ENCODE data around the gene FLT1. TPM values are rescaled to one million over a fixed set of nuclear protein-coding genes. Genes with fewer than 3 reads are reported as not detected.

The FLT1 gene
- total and polyA plus RNA-seq, 2 donors (not counting 1 experiment from before 2014, with no cell fraction given): 1.3 to 2.5 TPM

DNA sequence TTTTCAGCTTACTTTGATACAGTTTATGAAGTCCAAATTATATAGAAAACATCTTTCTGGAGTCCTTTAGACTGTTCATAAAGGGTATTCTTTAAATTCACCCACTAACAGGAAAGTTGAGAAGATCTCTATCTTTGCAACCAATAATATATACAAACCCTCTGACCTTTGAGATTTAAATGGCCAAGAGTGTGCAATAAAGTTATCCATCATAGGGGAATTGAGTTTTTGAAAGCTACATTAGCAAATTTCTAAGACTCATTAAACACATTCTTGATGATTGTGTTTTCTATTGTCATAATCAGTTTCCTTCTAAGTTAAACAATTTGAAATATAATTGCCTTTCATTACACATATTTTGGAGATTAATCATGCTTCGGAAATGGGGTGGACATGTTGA, 15.9 kb downstream of the FLT1 start:
- Histone ChIP-seq H2AFZ (ENCODE audit: low read length) (no peak overlapping the region), H3K9ac (ENCODE audit: insufficient read depth, low read length) (no peak overlapping the region), H3K4me2 (ENCODE audit: extremely low read depth, insufficient read depth, low read length) (no peak overlapping the region), H3K4me1 (ENCODE audit: control insufficient read depth, extremely low read depth, insufficient read depth, low read length) (peaks cover 14% of the 10 kb centered on the region), H3K9me3 (ENCODE audit: control insufficient read depth, insufficient read depth, low read depth, low read length) (no peaks in the 10 kb centered on the region), H3K27ac (ENCODE audit: insufficient read depth, low read length) (no peak overlapping the region), H4K20me1 (ENCODE audit: control insufficient read depth, extremely low read depth, insufficient read depth, low read length) (no peaks in the 10 kb centered on the region), H3K4me3 (replicated peaks in 1 of 4; ENCODE audit: control extremely low read depth in 1 of 4, insufficient read depth in 1 of 4, low read depth in 3 of 4, low read length in 4 of 4) (no peak overlapping the region), H3K79me2 (ENCODE audit: control insufficient read depth, insufficient read depth, low read length) (no peaks in the 10 kb centered on the region), H3K36me3 (ENCODE audit: control insufficient read depth, insufficient read depth, low read length) (no peaks in the 10 kb centered on the region), H3K27me3 (ENCODE audit: control insufficient read depth, insufficient read depth, low read length) (no peaks in the 10 kb centered on the region)
- no peak for TF ChIP-seq EZH2 (IDR thresholded peaks at IDR 0.05; ENCODE audit: low read length, missing control alignments)
- TF ChIP-seq, protein P1, sequence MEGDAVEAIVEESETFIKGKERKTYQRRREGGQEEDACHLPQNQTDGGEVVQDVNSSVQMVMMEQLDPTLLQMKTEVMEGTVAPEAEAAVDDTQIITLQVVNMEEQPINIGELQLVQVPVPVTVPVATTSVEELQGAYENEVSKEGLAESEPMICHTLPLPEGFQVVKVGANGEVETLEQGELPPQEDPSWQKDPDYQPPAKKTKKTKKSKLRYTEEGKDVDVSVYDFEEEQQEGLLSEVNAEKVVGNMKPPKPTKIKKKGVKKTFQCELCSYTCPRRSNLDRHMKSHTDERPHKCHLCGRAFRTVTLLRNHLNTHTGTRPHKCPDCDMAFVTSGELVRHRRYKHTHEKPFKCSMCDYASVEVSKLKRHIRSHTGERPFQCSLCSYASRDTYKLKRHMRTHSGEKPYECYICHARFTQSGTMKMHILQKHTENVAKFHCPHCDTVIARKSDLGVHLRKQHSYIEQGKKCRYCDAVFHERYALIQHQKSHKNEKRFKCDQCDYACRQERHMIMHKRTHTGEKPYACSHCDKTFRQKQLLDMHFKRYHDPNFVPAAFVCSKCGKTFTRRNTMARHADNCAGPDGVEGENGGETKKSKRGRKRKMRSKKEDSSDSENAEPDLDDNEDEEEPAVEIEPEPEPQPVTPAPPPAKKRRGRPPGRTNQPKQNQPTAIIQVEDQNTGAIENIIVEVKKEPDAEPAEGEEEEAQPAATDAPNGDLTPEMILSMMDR (conservative IDR thresholded peaks at IDR 0.05 in 1 of 2, IDR thresholded peaks at IDR 0.05 in 1 of 2; ENCODE audit: low read depth in 1 of 2, low read length in 2 of 2): no peak
- DNase-seq (ENCODE audit: low read depth in 2 of 2): no peak

DNA sequence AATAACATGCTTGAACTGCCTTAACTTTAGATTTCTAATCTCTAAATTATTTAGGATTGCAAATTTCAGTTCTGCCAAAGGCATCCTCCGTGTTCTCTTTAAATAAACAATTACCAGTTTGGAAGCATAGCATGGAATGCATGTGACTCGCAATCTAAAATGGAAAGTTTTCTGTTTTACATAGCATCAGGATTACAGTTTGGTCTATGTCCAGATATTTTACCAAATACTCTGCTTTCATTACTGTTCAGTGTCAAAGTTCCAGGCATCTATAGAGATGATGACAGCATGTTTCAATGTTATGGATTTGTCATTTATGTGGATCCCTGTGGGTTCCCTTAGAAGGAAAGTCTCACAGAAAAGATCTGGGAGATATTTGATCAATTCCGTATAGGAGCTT, 16.8 kb downstream of the FLT1 start:
- no peak overlapping the region for H3K27ac ChIP-seq (ENCODE audit: insufficient read depth, low read length)

DNA sequence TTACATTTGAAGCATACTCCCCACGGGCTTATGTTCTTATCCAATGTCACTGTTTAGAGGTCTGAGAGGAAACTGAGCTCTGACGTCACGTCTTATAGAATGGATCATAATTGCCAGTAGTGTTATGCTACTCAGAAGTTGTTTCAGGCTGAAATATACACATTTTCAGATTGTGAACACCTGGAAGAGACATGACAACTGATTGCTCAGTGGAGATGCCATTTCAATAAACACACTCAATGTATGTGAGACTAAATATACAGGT, 17.3 kb downstream of the FLT1 start:
- H3K9ac ChIP-seq (ENCODE audit: insufficient read depth, low read length): no peak overlapping the region
- no peak overlapping the region for H2AFZ ChIP-seq (ENCODE audit: low read length)
- H3K27me3 ChIP-seq (ENCODE audit: control insufficient read depth, insufficient read depth, low read length): no peaks in the 10 kb centered on the region
- DNase-seq (ENCODE audit: low read depth in 2 of 2): no peak
- no peaks in the 10 kb centered on the region for H3K9me3 ChIP-seq (ENCODE audit: control insufficient read depth, insufficient read depth, low read depth, low read length)
- H3K79me2 ChIP-seq (ENCODE audit: control insufficient read depth, insufficient read depth, low read length): no peaks in the 10 kb centered on the region
- H3K27ac ChIP-seq (ENCODE audit: insufficient read depth, low read length): no peak overlapping the region
- TF ChIP-seq, protein P1 (conservative IDR thresholded peaks at IDR 0.05 in 1 of 2, IDR thresholded peaks at IDR 0.05 in 1 of 2; ENCODE audit: low read depth in 1 of 2, low read length in 2 of 2): no peak
- no peak for TF ChIP-seq EZH2 (IDR thresholded peaks at IDR 0.05; ENCODE audit: low read length, missing control alignments)
- H3K4me1 ChIP-seq (ENCODE audit: control insufficient read depth, extremely low read depth, insufficient read depth, low read length): peaks cover 14% of the 10 kb centered on the region
- peak overlapping the region; percentile 27 for H3K4me2 ChIP-seq (ENCODE audit: extremely low read depth, insufficient read depth, low read length)
- no peaks in the 10 kb centered on the region for H3K36me3 ChIP-seq (ENCODE audit: control insufficient read depth, insufficient read depth, low read length)
- H4K20me1 ChIP-seq (ENCODE audit: control insufficient read depth, extremely low read depth, insufficient read depth, low read length): no peaks in the 10 kb centered on the region
- no peak overlapping the region for H3K4me3 ChIP-seq (replicated peaks in 1 of 4; ENCODE audit: control extremely low read depth in 1 of 4, insufficient read depth in 1 of 4, low read depth in 3 of 4, low read length in 4 of 4)

More for the DNA sequence above, 16.8 kb downstream of the FLT1 start:
- Histone ChIP-seq H3K4me3 (replicated peaks in 1 of 4; ENCODE audit: control extremely low read depth in 1 of 4, insufficient read depth in 1 of 4, low read depth in 3 of 4, low read length in 4 of 4) (no peak overlapping the region), H3K9ac (ENCODE audit: insufficient read depth, low read length) (no peak overlapping the region), H4K20me1 (ENCODE audit: control insufficient read depth, extremely low read depth, insufficient read depth, low read length) (no peaks in the 10 kb centered on the region), H3K27me3 (ENCODE audit: control insufficient read depth, insufficient read depth, low read length) (no peaks in the 10 kb centered on the region), H3K36me3 (ENCODE audit: control insufficient read depth, insufficient read depth, low read length) (no peaks in the 10 kb centered on the region), H3K9me3 (ENCODE audit: control insufficient read depth, insufficient read depth, low read depth, low read length) (no peaks in the 10 kb centered on the region), H2AFZ (ENCODE audit: low read length) (no peak overlapping the region), H3K79me2 (ENCODE audit: control insufficient read depth, insufficient read depth, low read length) (no peaks in the 10 kb centered on the region), H3K4me1 (ENCODE audit: control insufficient read depth, extremely low read depth, insufficient read depth, low read length) (peaks cover 14% of the 10 kb centered on the region), H3K4me2 (ENCODE audit: extremely low read depth, insufficient read depth, low read length) (no peak overlapping the region)
- DNase-seq (ENCODE audit: low read depth in 2 of 2): peak; percentile 25 to 76
- TF ChIP-seq, protein P1 (conservative IDR thresholded peaks at IDR 0.05 in 1 of 2, IDR thresholded peaks at IDR 0.05 in 1 of 2; ENCODE audit: low read depth in 1 of 2, low read length in 2 of 2): no peak
- no peak for TF ChIP-seq EZH2 (IDR thresholded peaks at IDR 0.05; ENCODE audit: low read length, missing control alignments)

Measured in fibroblast of lung (primary cell).